MM.1S (cell line): Measurements from ENCODE around the gene NPC1.

Experiments used
- CTCF ChIP-seq: fragments of 300-600 bp; sonication (generic); IDR thresholded peaks from 2 replicates; pipeline ENCODE4 v1.5.1; 2016; ENCODE audit warnings: antibody characterized with exemption, low read length, mixed read lengths
- EZH2phosphoT487 ChIP-seq: fragments of 300-600 bp; sonication (generic); IDR thresholded peaks from 2 replicates; pipeline ENCODE4 v1.6.1; 2018; ENCODE audit warnings: antibody characterized with exemption, low read length

GRCh38 chr18:23605941-23606340 lies 19.6 kb upstream of the NPC1 start:
- no peak for TF ChIP-seq CTCF
- no peak for TF ChIP-seq EZH2phosphoT487
